Liver (tissue), 9 donors: ENCODE results near the gene ATL1. TPM values are rescaled to one million over a fixed set of nuclear protein-coding genes. Genes with fewer than 3 reads are reported as not detected.

Source experiments
- DNase-seq: peaks from one replicate; pipeline ENCODE4 v3.0.0-alpha.2; 2017; ENCODE audit warnings: low spot score
- H3K27ac ChIP-seq, 2 donors: one replicate each; pipeline ENCODE4 v1.7.0; 2013; ENCODE audit warnings: inconsistent platforms in 2 of 2, low read length in 2 of 2, control low read depth in 1 of 2, low read depth in 1 of 2, mild to moderate bottlenecking in 1 of 2
- H3K27me3 ChIP-seq, 4 donors: one replicate each; pipeline versions ENCODE4 v1.6.1 to v1.7.0; 2013; ENCODE audit warnings: low read length in 3 of 4, inconsistent platforms in 1 of 4, mild to moderate bottlenecking in 1 of 4, moderate library complexity in 1 of 4; ENCODE audit not compliant: control insufficient read depth in 4 of 4, insufficient read depth in 4 of 4
- H3K36me3 ChIP-seq, 4 donors: one replicate each; pipeline versions ENCODE4 v1.6.1 to v1.7.0; 2013; ENCODE audit warnings: low read length in 3 of 4, mild to moderate bottlenecking in 3 of 4, low read depth in 1 of 4, moderate library complexity in 1 of 4; ENCODE audit not compliant: control insufficient read depth in 4 of 4, insufficient read depth in 3 of 4
- H3K4me1 ChIP-seq, 4 donors: one replicate each; pipeline versions ENCODE4 v1.6.1 to v1.7.0; 2013; ENCODE audit warnings: low read length in 3 of 4, mild to moderate bottlenecking in 3 of 4, moderate library complexity in 1 of 4; ENCODE audit not compliant: control insufficient read depth in 4 of 4, insufficient read depth in 4 of 4
- H3K4me3 ChIP-seq, 3 donors: one replicate each; pipeline versions ENCODE4 v1.6.1 to v1.7.0; 2013; ENCODE audit warnings: low read length in 3 of 3, control low read depth in 1 of 3, low read depth in 1 of 3, mild to moderate bottlenecking in 1 of 3
- H3K9ac ChIP-seq, 2 donors: one replicate each; pipeline ENCODE4 v1.7.0; 2013; ENCODE audit warnings: low read length in 2 of 2, mild to moderate bottlenecking in 2 of 2, moderate library complexity in 2 of 2, control low read depth in 1 of 2, low read depth in 1 of 2
- H3K9me3 ChIP-seq, 4 donors: one replicate each; pipeline versions ENCODE4 v1.6.1 to v1.7.0; 2013; ENCODE audit warnings: low read length in 3 of 4; ENCODE audit not compliant: control insufficient read depth in 4 of 4
- ATF3 ChIP-seq: IDR thresholded peaks from 2 replicates; pipeline ENCODE4 v1.6.1; 2016; ENCODE audit warnings: antibody characterized with exemption
- CTCF ChIP-seq: fragments of 150-350 bp; IDR thresholded peaks from 2 replicates; pipeline ENCODE4 v1.5.1; 2017; ENCODE audit warnings: improper control_type of control experiment, low read depth, low read length; ENCODE audit not compliant: missing input control
- EGR1 ChIP-seq, 2 donors: IDR thresholded peaks; 2 replicates each; pipeline ENCODE4 v1.6.1; 2016 to 2018; ENCODE audit warnings: antibody characterized with exemption in 2 of 2, low read depth in 2 of 2
- FOXA1 ChIP-seq: IDR thresholded peaks from 2 replicates; pipeline ENCODE4 v1.6.1; 2016; ENCODE audit warnings: antibody characterized with exemption
- FOXA2 ChIP-seq: IDR thresholded peaks from 2 replicates; pipeline ENCODE4 v1.6.1; 2016; ENCODE audit warnings: antibody characterized with exemption
- GABPA ChIP-seq, 2 donors: IDR thresholded peaks in 1 of 2; conservative IDR thresholded peaks in 1 of 2; 2 replicates each; pipeline ENCODE4 v1.6.1; 2016; ENCODE audit warnings: antibody characterized with exemption in 2 of 2, mild to moderate bottlenecking in 1 of 2, moderate library complexity in 1 of 2
- HNF4A ChIP-seq, 2 donors: conservative IDR thresholded peaks; 2 replicates each; pipeline ENCODE4 v1.6.1; 2016; ENCODE audit warnings: antibody characterized with exemption in 2 of 2, mild to moderate bottlenecking in 2 of 2
- JUND ChIP-seq, 2 donors: IDR thresholded peaks; 2 replicates each; pipeline ENCODE4 v1.6.1; 2016; ENCODE audit warnings: antibody characterized with exemption in 2 of 2
- MAX ChIP-seq: IDR thresholded peaks from 2 replicates; pipeline ENCODE4 v1.6.1; 2016; ENCODE audit warnings: antibody characterized with exemption
- NR2F2 ChIP-seq: IDR thresholded peaks from 2 replicates; pipeline ENCODE4 v1.6.1; 2016; ENCODE audit warnings: antibody characterized with exemption
- RAD21 ChIP-seq, 2 donors: IDR thresholded peaks; 2 replicates each; pipeline ENCODE4 v1.6.1; 2016; ENCODE audit warnings: antibody characterized with exemption in 2 of 2, mild to moderate bottlenecking in 2 of 2
- REST ChIP-seq: IDR thresholded peaks from 2 replicates; pipeline ENCODE4 v1.6.1; 2016; ENCODE audit warnings: antibody characterized with exemption, mild to moderate bottlenecking
- SP1 ChIP-seq: IDR thresholded peaks from 2 replicates; pipeline ENCODE4 v1.6.1; 2018; ENCODE audit warnings: antibody characterized with exemption, mild to moderate bottlenecking
- TAF1 ChIP-seq: conservative IDR thresholded peaks from 2 replicates; pipeline ENCODE4 v1.6.1; 2016; ENCODE audit warnings: antibody characterized with exemption, mild to moderate bottlenecking
- YY1 ChIP-seq: IDR thresholded peaks from 2 replicates; pipeline ENCODE4 v1.6.1; 2016; ENCODE audit warnings: antibody characterized with exemption, mild to moderate bottlenecking
- WGBS: extraction: QIAGEN DNeasy Blood & Tissue Kit; methylation state at CpG from one replicate; pipeline ENCODE4 v1.1.7; 2013; 5-methylcytosine and 5-hydroxymethylcytosine counted together
- polyA plus RNA-seq, 2 donors: library from polyadenylated mRNA; stranded (reverse) in 1 of 2; unstranded in 1 of 2; fragments of 200-250 nt in 1 of 2; fragments of >200 nt in 1 of 2; fragmentation: Nextera tagmentation in 1 of 2; extraction: Ambion mirVana in 1 of 2; gene quantifications; one replicate each; pipeline versions ENCODE4 v1.2.1 to v1.2.3, GENCODE V29; 2013 to 2015
- total RNA-seq, 2 donors: library from RNA; depleted of rRNA; stranded (reverse); fragments of >200 nt; gene quantifications; one replicate each; pipeline ENCODE4 v1.2.3, GENCODE V29; 2014
- donor health status: healthy.
- donor health status: healthy.
- donor health status: healthy.
- donor health status: healthy.
- donor health status: healthy.

Gene ATL1
- total and polyA plus RNA-seq, 4 donors = 0.17 to 0.79 (median 0.47) TPM

- H3K4me1 ChIP-seq = peaks cover 3 to 25% (median 13%) of the 10 kb centered on the region in 4 donors
- TF ChIP-seq SP1 (no peak), EGR1 (IDR thresholded peaks at IDR 0.05; ENCODE audit: low read depth in 2 of 2) (no peak), ATF3 (no peak), REST (no peak), FOXA1 (no peak), NR2F2 (no peak)
- no peaks in the 10 kb centered on the region for H3K27me3 ChIP-seq
- WGBS = 79% methylated on average over 6 of the region's 6 CpGs
- H3K4me3 ChIP-seq = no peak overlapping the region
- H3K9ac ChIP-seq = no peak overlapping the region
- H3K9me3 ChIP-seq = no peaks in the 10 kb centered on the region
- peaks cover 0 to 2% (median 0%) of the 10 kb centered on the region in 4 donors for H3K36me3 ChIP-seq
- DNase-seq = no peak
- no peak overlapping the region for H3K27ac ChIP-seq
Observed at GRCh38 chr14:50529288-50530179, 30.4 kb upstream of the ATL1 start.

GRCh38 chr14:50530358-50530757 is 29.6 kb upstream of the ATL1 start:
- WGBS = 73% methylated on average over 1 of the region's 1 CpG
- no peak overlapping the region for H3K27ac ChIP-seq
- no peak overlapping the region for H3K4me3 ChIP-seq
- H3K4me1 ChIP-seq = peaks cover 3 to 25% (median 13%) of the 10 kb centered on the region in 4 donors
- no peaks in the 10 kb centered on the region for H3K9me3 ChIP-seq
- TF ChIP-seq HNF4A (conservative IDR thresholded peaks at IDR 0.05) = no peak
- TF ChIP-seq NR2F2 = no peak
- no peak for TF ChIP-seq CTCF
- TF ChIP-seq RAD21 (IDR thresholded peaks at IDR 0.05) = no peak
- no peak for TF ChIP-seq FOXA2
- TF ChIP-seq SP1 = no peak
- TF ChIP-seq MAX = no peak
- no peak for TF ChIP-seq JUND (IDR thresholded peaks at IDR 0.05)
- TF ChIP-seq REST = no peak
- no peak for TF ChIP-seq GABPA (IDR thresholded peaks at IDR 0.05 in 1 of 2, conservative IDR thresholded peaks at IDR 0.05 in 1 of 2)
- TF ChIP-seq YY1 = no peak
- no peak for TF ChIP-seq TAF1
- no peak for TF ChIP-seq FOXA1
- H3K27me3 ChIP-seq = no peaks in the 10 kb centered on the region
- H3K9ac ChIP-seq = no peak overlapping the region
- H3K36me3 ChIP-seq = peaks cover 0 to 2% (median 0%) of the 10 kb centered on the region in 4 donors
- no peak for DNase-seq
